ENCODE results near the gene PLCB1. TPM values are rescaled to one million over a fixed set of nuclear protein-coding genes. Genes with fewer than 3 reads are reported as not detected.
A peak's percentile ranks its signal among the peaks of the same experiment; 100 is the strongest.

PLCB1 gene
- total and polyA plus RNA-seq, 2 donors (not counting 1 experiment from before 2014, with no cell fraction given), result 13.4 to 23.3 TPM

DNA sequence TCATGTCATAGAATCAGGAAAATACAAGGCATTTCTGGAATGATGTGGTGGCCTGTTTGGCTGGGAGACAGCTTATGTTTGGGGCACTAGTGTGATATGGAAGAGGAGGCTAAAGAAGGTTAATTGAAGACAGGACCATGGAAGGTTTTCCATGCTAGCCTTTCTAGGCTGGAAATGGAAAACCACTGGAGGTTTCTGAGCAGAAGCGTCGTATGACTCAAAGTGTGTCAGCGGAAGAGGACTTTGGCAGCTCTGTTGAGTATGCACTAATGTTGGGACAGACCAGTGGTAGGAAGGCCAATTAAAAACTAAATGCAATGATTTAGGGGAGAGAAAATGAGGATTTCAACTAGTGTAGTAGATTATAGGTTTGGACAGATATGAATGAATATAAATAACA, 413.1 kb downstream of the PLCB1 start:
- Histone ChIP-seq H3K36me3 (ENCODE audit: control insufficient read depth, insufficient read depth, low read length) (no peaks in the 10 kb centered on the region), H3K9me3 (ENCODE audit: control insufficient read depth, insufficient read depth, low read depth, low read length) (no peaks in the 10 kb centered on the region), H3K9ac (ENCODE audit: insufficient read depth, low read length) (no peak overlapping the region), H3K4me2 (ENCODE audit: extremely low read depth, insufficient read depth, low read length) (no peak overlapping the region), H3K27ac (ENCODE audit: insufficient read depth, low read length) (no peak overlapping the region), H2AFZ (ENCODE audit: low read length) (no peak overlapping the region), H3K4me3 (replicated peaks in 1 of 4; ENCODE audit: control extremely low read depth in 1 of 4, insufficient read depth in 1 of 4, low read depth in 3 of 4, low read length in 4 of 4) (no peak overlapping the region), H3K79me2 (ENCODE audit: control insufficient read depth, insufficient read depth, low read length) (no peaks in the 10 kb centered on the region), H3K27me3 (ENCODE audit: control insufficient read depth, insufficient read depth, low read length) (no peaks in the 10 kb centered on the region), H4K20me1 (ENCODE audit: control insufficient read depth, extremely low read depth, insufficient read depth, low read length) (no peaks in the 10 kb centered on the region), H3K4me1 (ENCODE audit: control insufficient read depth, extremely low read depth, insufficient read depth, low read length) (no peaks in the 10 kb centered on the region)
- DNase-seq (ENCODE audit: low read depth in 2 of 2), result peak in 1 of 2 donors; percentile 73
- TF ChIP-seq EZH2 (IDR thresholded peaks at IDR 0.05; ENCODE audit: low read length, missing control alignments) (no peak), CTCF (conservative IDR thresholded peaks at IDR 0.05 in 1 of 2, IDR thresholded peaks at IDR 0.05 in 1 of 2; ENCODE audit: low read depth in 1 of 2, low read length in 2 of 2) (no peak)

- TF ChIP-seq EZH2 (IDR thresholded peaks at IDR 0.05; ENCODE audit: low read length, missing control alignments) (no peak), CTCF (conservative IDR thresholded peaks at IDR 0.05 in 1 of 2, IDR thresholded peaks at IDR 0.05 in 1 of 2; ENCODE audit: low read depth in 1 of 2, low read length in 2 of 2) (no peak)
- no peak for DNase-seq (ENCODE audit: low read depth in 2 of 2)
- H3K27ac ChIP-seq (ENCODE audit: insufficient read depth, low read length), result no peak overlapping the region
These were observed 415.1 kb downstream of the PLCB1 start for GRCh38 chr20:8547035-8547650.

DNA sequence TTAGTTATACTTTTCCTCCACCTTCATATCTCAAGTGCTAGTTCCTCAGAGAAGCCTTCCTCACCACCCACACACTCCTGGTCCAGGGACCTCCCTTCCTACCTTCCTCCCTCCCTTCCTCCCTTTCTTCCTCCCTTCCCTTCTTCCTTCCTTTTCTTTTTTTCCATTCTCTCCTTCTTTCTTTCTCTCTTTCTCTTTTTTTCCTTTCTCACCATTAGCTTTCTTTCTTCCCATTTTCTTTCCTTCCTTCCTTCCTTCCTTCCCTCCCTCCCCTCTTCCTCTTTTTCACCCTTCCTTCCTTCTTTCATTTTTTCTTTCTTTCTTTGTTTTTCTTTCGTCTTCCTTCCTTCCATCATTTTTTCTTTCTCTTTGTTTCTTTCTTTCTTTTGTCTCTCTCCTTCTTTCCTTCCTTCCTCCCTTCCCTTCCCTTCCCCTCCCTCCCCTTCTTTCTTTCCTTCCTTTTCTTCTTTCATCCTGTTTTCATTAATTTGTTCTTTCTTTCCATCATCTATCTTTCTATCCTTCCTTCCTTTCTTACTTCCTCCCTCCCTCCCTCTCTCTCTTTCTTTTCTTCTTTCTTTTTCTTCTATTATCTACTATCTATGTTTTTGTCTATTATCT, 416.0 kb downstream of the PLCB1 start:
- Histone ChIP-seq H3K36me3 (ENCODE audit: control insufficient read depth, insufficient read depth, low read length) (no peaks in the 10 kb centered on the region), H3K27ac (ENCODE audit: insufficient read depth, low read length) (no peak overlapping the region), H3K79me2 (ENCODE audit: control insufficient read depth, insufficient read depth, low read length) (no peaks in the 10 kb centered on the region), H4K20me1 (ENCODE audit: control insufficient read depth, extremely low read depth, insufficient read depth, low read length) (no peaks in the 10 kb centered on the region), H2AFZ (ENCODE audit: low read length) (no peak overlapping the region), H3K4me3 (replicated peaks in 1 of 4; ENCODE audit: control extremely low read depth in 1 of 4, insufficient read depth in 1 of 4, low read depth in 3 of 4, low read length in 4 of 4) (no peak overlapping the region), H3K4me2 (ENCODE audit: extremely low read depth, insufficient read depth, low read length) (no peak overlapping the region), H3K9ac (ENCODE audit: insufficient read depth, low read length) (no peak overlapping the region), H3K4me1 (ENCODE audit: control insufficient read depth, extremely low read depth, insufficient read depth, low read length) (no peaks in the 10 kb centered on the region), H3K9me3 (ENCODE audit: control insufficient read depth, insufficient read depth, low read depth, low read length) (no peaks in the 10 kb centered on the region), H3K27me3 (ENCODE audit: control insufficient read depth, insufficient read depth, low read length) (no peaks in the 10 kb centered on the region)
- DNase-seq (ENCODE audit: low read depth in 2 of 2), result no peak
- no peak for TF ChIP-seq CTCF (conservative IDR thresholded peaks at IDR 0.05 in 1 of 2, IDR thresholded peaks at IDR 0.05 in 1 of 2; ENCODE audit: low read depth in 1 of 2, low read length in 2 of 2)
- TF ChIP-seq EZH2 (IDR thresholded peaks at IDR 0.05; ENCODE audit: low read length, missing control alignments), result no peak

More at GRCh38 chr20:8547035-8547650, 415.1 kb downstream of the PLCB1 start:
- no peaks in the 10 kb centered on the region for H3K79me2 ChIP-seq (ENCODE audit: control insufficient read depth, insufficient read depth, low read length)
- H3K4me3 ChIP-seq (replicated peaks in 1 of 4; ENCODE audit: control extremely low read depth in 1 of 4, insufficient read depth in 1 of 4, low read depth in 3 of 4, low read length in 4 of 4), result no peak overlapping the region
- no peaks in the 10 kb centered on the region for H3K4me1 ChIP-seq (ENCODE audit: control insufficient read depth, extremely low read depth, insufficient read depth, low read length)
- no peak overlapping the region for H3K9ac ChIP-seq (ENCODE audit: insufficient read depth, low read length)
- H3K36me3 ChIP-seq (ENCODE audit: control insufficient read depth, insufficient read depth, low read length), result no peaks in the 10 kb centered on the region
- no peaks in the 10 kb centered on the region for H3K9me3 ChIP-seq (ENCODE audit: control insufficient read depth, insufficient read depth, low read depth, low read length)
- H4K20me1 ChIP-seq (ENCODE audit: control insufficient read depth, extremely low read depth, insufficient read depth, low read length), result no peaks in the 10 kb centered on the region
- no peaks in the 10 kb centered on the region for H3K27me3 ChIP-seq (ENCODE audit: control insufficient read depth, insufficient read depth, low read length)
- no peak overlapping the region for H2AFZ ChIP-seq (ENCODE audit: low read length)
- H3K4me2 ChIP-seq (ENCODE audit: extremely low read depth, insufficient read depth, low read length), result no peak overlapping the region
